Panc1 (cell line): ENCODE results near the gene CACNA1D. TPM values are rescaled to one million over a fixed set of nuclear protein-coding genes. Genes with fewer than 3 reads are reported as not detected.

Experiments used
- ATAC-seq: fragments of 200-7000 bp; cut with Tn5 transposase; 2 replicates; pipeline ENCODE4 v1.9.1; 2020; ENCODE audit warnings: mild to moderate bottlenecking, moderate library complexity
- BruUV-seq: library from RNA; stranded (reverse); fragments of 400-500 nt; replicated peaks from 2 replicates; lab custom pipeline; 2021; lab: Mats Ljungman, UMichigan
- CTCF ChIA-PET: fragments of 300-600 bp; sonication (Branson Sonifier 250); formaldehyde crosslinking; loops from one replicate; lab custom pipeline; 2022; ENCODE audit warnings: antibody characterized with exemption; lab: Charles Lee
- POLR2A ChIA-PET: fragments of 300-600 bp; sonication (Branson Sonifier 250); formaldehyde crosslinking; loops from one replicate; lab custom pipeline; 2022; ENCODE audit warnings: antibody characterized with exemption; lab: Charles Lee
- DNase-seq: peaks from one replicate; pipeline ENCODE4 v3.0.0-alpha.2; 2010; ENCODE audit warnings: low read depth, low spot score
- H3K27ac ChIP-seq: 2 replicates; pipeline ENCODE4 v1.5.1; 2011; ENCODE audit warnings: mild to moderate bottlenecking, low read length, inconsistent platforms
- H3K27me3 ChIP-seq: fragments of 200-500 bp; sonication (Bioruptor generic); 2 replicates; pipeline ENCODE4 v1.6.0; 2014; ENCODE audit warnings: low read length, inconsistent platforms; ENCODE audit not compliant: control insufficient read depth, insufficient read depth
- H3K36me3 ChIP-seq: fragments of 200-500 bp; sonication (Bioruptor generic); 2 replicates; pipeline ENCODE4 v1.5.1; 2014; ENCODE audit warnings: inconsistent platforms, mild to moderate bottlenecking, low read length, moderate library complexity; ENCODE audit not compliant: control insufficient read depth, insufficient read depth
- H3K4me1 ChIP-seq: 2 replicates; pipeline ENCODE4 v1.5.1; 2011; ENCODE audit warnings: inconsistent platforms, mild to moderate bottlenecking, low read length, moderate library complexity; ENCODE audit not compliant: control insufficient read depth, insufficient read depth
- H3K4me3 ChIP-seq, 2 experiments: 2 replicates each; pipeline ENCODE4 v1.5.1; 2011 to 2012; ENCODE audit warnings: low read depth in 2 of 2, low read length in 2 of 2, mild to moderate bottlenecking in 2 of 2, inconsistent platforms in 1 of 2, moderate library complexity in 1 of 2
- H3K9me3 ChIP-seq: fragments of 200-500 bp; sonication (Bioruptor generic); 2 replicates; pipeline ENCODE4 v1.5.1; 2014; ENCODE audit warnings: low read depth, mild to moderate bottlenecking, inconsistent platforms, low read length, moderate library complexity; ENCODE audit not compliant: control insufficient read depth, insufficient read depth
- CTCF ChIP-seq: fragments of 450-650 bp; IDR thresholded peaks from 2 replicates; pipeline ENCODE4 v1.5.1; 2017; ENCODE audit warnings: mild to moderate bottlenecking
- POLR2AphosphoS5 ChIP-seq: IDR thresholded peaks from 2 replicates; pipeline ENCODE4 v1.6.1; 2012; ENCODE audit warnings: mild to moderate bottlenecking, low read depth, low read length, moderate library complexity
- REST ChIP-seq, 2 experiments: IDR thresholded peaks; 2 replicates each; pipeline ENCODE4 v1.6.1; 2011 to 2012; ENCODE audit warnings: low read depth in 2 of 2, control low read depth in 1 of 2, low read length in 1 of 2, mild to moderate bottlenecking in 1 of 2, moderate library complexity in 1 of 2; ENCODE audit not compliant: insufficient read depth in 1 of 2
- SIN3A ChIP-seq: IDR thresholded peaks from 2 replicates; pipeline ENCODE4 v1.6.1; 2012; ENCODE audit warnings: low read depth, mild to moderate bottlenecking, low read length, moderate library complexity, borderline replicate concordance; ENCODE audit not compliant: insufficient read depth
- TCF7L2 ChIP-seq: IDR thresholded peaks from 2 replicates; pipeline ENCODE4 v1.6.1; 2011; ENCODE audit warnings: mild to moderate bottlenecking, low read depth, low read length, inconsistent platforms
- in situ Hi-C: cut with HindIII; loops from 2 replicates; pipeline ENCODE4 v1.10.0; 2016; ENCODE audit warnings: low sequenced_read_pairs, low pct_unique_long_range_greater_than_20kb
- intact Hi-C: fragments of 100-400 bp; cut with micrococcal nuclease; formaldehyde crosslinking; loops from one replicate; pipeline ENCODE4 v1.10.0; 2022; ENCODE audit not compliant: unreplicated experiment
- total RNA-seq: library from RNA; stranded (reverse); gene quantifications from one replicate; pipeline ENCODE4 v1.2.1, GENCODE V29; 2021; ENCODE audit not compliant: unreplicated experiment

The CACNA1D gene
- total RNA-seq, 1 experiment from 2014 or later, result 23.0 TPM

- ChIA-PET POLR2A (no interaction called here), CTCF (no interaction called here)
- Histone ChIP-seq H3K27ac (no peak overlapping the region), H3K36me3 (no peaks in the 10 kb centered on the region), H3K27me3 (no peaks in the 10 kb centered on the region), H3K9me3 (no peaks in the 10 kb centered on the region), H3K4me1 (peaks cover 4% of the 10 kb centered on the region), H3K4me3 (no peak overlapping the region)
- no peak for TF ChIP-seq CTCF
- no peak for TF ChIP-seq TCF7L2
- TF ChIP-seq POLR2AphosphoS5, result no peak
- no peak for TF ChIP-seq REST (IDR thresholded peaks at IDR 0.05; ENCODE audit: insufficient read depth in 1 of 2, low read depth in 2 of 2, low read length in 1 of 2)
- TF ChIP-seq SIN3A, result no peak
- ATAC-seq, result no peak
- in situ Hi-C loops, result no loop called here
- intact Hi-C loops, result no loop called here
- no peak for DNase-seq
- no TSS peak for BruUV-seq
Measured at GRCh38 chr3:53592862-53593261, 98.5 kb downstream of the CACNA1D start.

GRCh38 chr3:53593611-53594010 is 99.2 kb downstream of the CACNA1D start:
- no peak overlapping the region for H3K4me3 ChIP-seq
- TF ChIP-seq SIN3A, result no peak
- TF ChIP-seq REST (IDR thresholded peaks at IDR 0.05; ENCODE audit: insufficient read depth in 1 of 2, low read depth in 2 of 2, low read length in 1 of 2), result no peak
- TF ChIP-seq POLR2AphosphoS5, result no peak
- no peak for TF ChIP-seq CTCF
- no peak for TF ChIP-seq TCF7L2

More at GRCh38 chr3:53593611-53594010, 99.2 kb downstream of the CACNA1D start:
- Histone ChIP-seq H3K27ac (no peak overlapping the region), H3K36me3 (no peaks in the 10 kb centered on the region), H3K4me1 (peaks cover 4% of the 10 kb centered on the region), H3K27me3 (no peaks in the 10 kb centered on the region), H3K9me3 (no peaks in the 10 kb centered on the region)
- in situ Hi-C loops, result no loop called here
- CTCF ChIA-PET, result no interaction called here
- intact Hi-C loops, result no loop called here
- POLR2A ChIA-PET, result no interaction called here
- no TSS peak for BruUV-seq
- ATAC-seq (no peak), DNase-seq (no peak)
